H1 (cell line): ENCODE results near the gene SOX6.

Experiments used
- ATF3 ChIP-seq: IDR thresholded peaks from 2 replicates; pipeline ENCODE4 v1.6.1; 2011; ENCODE audit warnings: low read depth, mild to moderate bottlenecking, low read length; ENCODE audit not compliant: insufficient read depth
- CBX5 ChIP-seq: fragments of 300-800, 300-1000 bp; sonication (generic); IDR thresholded peaks from 2 replicates; pipeline ENCODE4 v1.7.1; 2016; ENCODE audit warnings: antibody characterized with exemption, low read length, low read depth
- CHD1 ChIP-seq: IDR thresholded peaks from 2 replicates; pipeline ENCODE4 v1.6.1; 2012; ENCODE audit warnings: low read depth, low read length, improper control_type of control experiment
- CTCF ChIP-seq, 3 experiments: IDR thresholded peaks; 1 replicate in 2 of 3; 2 replicates in 1 of 3; pipeline versions ENCODE4 v1.5.1 to v1.6.1; 2011; ENCODE audit warnings: low read length in 3 of 3, mild to moderate bottlenecking in 3 of 3, inconsistent platforms in 2 of 3, low read depth in 1 of 3, moderate library complexity in 1 of 3; ENCODE audit not compliant: insufficient read depth in 1 of 3; ENCODE audit errors: control extremely low read depth in 1 of 3
- GTF2F1 ChIP-seq: IDR thresholded peaks from 2 replicates; pipeline ENCODE4 v1.6.1; 2012; ENCODE audit warnings: low read depth, low read length, improper control_type of control experiment, borderline replicate concordance
- HDAC2 ChIP-seq, 2 experiments: fragments of 300-600 bp in 1 of 2; sonication (generic) in 1 of 2; IDR thresholded peaks; 2 replicates each; pipeline ENCODE4 v1.6.1; 2011 to 2012; ENCODE audit warnings: low read depth in 2 of 2, low read length in 2 of 2, mild to moderate bottlenecking in 2 of 2, moderate library complexity in 2 of 2, borderline replicate concordance in 1 of 2, inconsistent platforms in 1 of 2
- JUN ChIP-seq: IDR thresholded peaks from 2 replicates; pipeline ENCODE4 v1.6.1; 2011; ENCODE audit warnings: low read depth, mild to moderate bottlenecking, improper control_type of control experiment, low read length
- MAFK ChIP-seq: IDR thresholded peaks from 2 replicates; pipeline ENCODE4 v1.6.1; 2012; ENCODE audit warnings: low read depth, mild to moderate bottlenecking, improper control_type of control experiment, low read length
- MAX ChIP-seq: IDR thresholded peaks from 2 replicates; pipeline ENCODE4 v1.6.1; 2012; ENCODE audit warnings: inconsistent platforms
- POLR2A ChIP-seq, 2 experiments: IDR thresholded peaks; 1 replicate in 1 of 2; 2 replicates in 1 of 2; pipeline ENCODE4 v1.6.1; 2011; ENCODE audit warnings: low read depth in 2 of 2, low read length in 2 of 2, mild to moderate bottlenecking in 2 of 2; ENCODE audit errors: control extremely low read depth in 1 of 2
- RAD21 ChIP-seq, 2 experiments: IDR thresholded peaks in 1 of 2; conservative IDR thresholded peaks in 1 of 2; 2 replicates each; pipeline ENCODE4 v1.6.1; 2011; ENCODE audit warnings: low read depth in 2 of 2, low read length in 2 of 2, improper control_type of control experiment in 1 of 2, inconsistent platforms in 1 of 2, mild to moderate bottlenecking in 1 of 2, moderate library complexity in 1 of 2
- SIN3A ChIP-seq, 2 experiments: IDR thresholded peaks in 1 of 2; conservative IDR thresholded peaks in 1 of 2; 2 replicates each; pipeline ENCODE4 v1.6.1; 2011 to 2012; ENCODE audit warnings: low read length in 2 of 2, improper control_type of control experiment in 1 of 2, low read depth in 1 of 2, mild to moderate bottlenecking in 1 of 2
- TAF1 ChIP-seq: IDR thresholded peaks from 2 replicates; pipeline ENCODE4 v1.6.1; 2011; ENCODE audit warnings: mild to moderate bottlenecking, low read depth, low read length
- TBP ChIP-seq: IDR thresholded peaks from 2 replicates; pipeline ENCODE4 v1.6.1; 2011; ENCODE audit warnings: low read depth, low read length, improper control_type of control experiment

GRCh38 chr11:16114431-16114830 is 241.9 kb downstream of the SOX6 start:
- no peak for TF ChIP-seq SIN3A (conservative IDR thresholded peaks at IDR 0.05 in 1 of 2, IDR thresholded peaks at IDR 0.05 in 1 of 2; ENCODE audit: low read depth in 1 of 2, low read length in 2 of 2)
- no peak for TF ChIP-seq JUN
- no peak for TF ChIP-seq POLR2A (IDR thresholded peaks at IDR 0.05; ENCODE audit: control extremely low read depth in 1 of 2, low read depth in 2 of 2, low read length in 2 of 2)
- TF ChIP-seq TBP, result no peak
- TF ChIP-seq RAD21 (IDR thresholded peaks at IDR 0.05 in 1 of 2, conservative IDR thresholded peaks at IDR 0.05 in 1 of 2; ENCODE audit: low read depth in 2 of 2, low read length in 2 of 2), result no peak
- no peak for TF ChIP-seq ATF3
- TF ChIP-seq CTCF (IDR thresholded peaks at IDR 0.05; ENCODE audit: control extremely low read depth in 1 of 3, insufficient read depth in 1 of 3, low read depth in 1 of 3, low read length in 3 of 3), result no peak
- no peak for TF ChIP-seq CBX5
- no peak for TF ChIP-seq TAF1
- no peak for TF ChIP-seq GTF2F1
- no peak for TF ChIP-seq HDAC2 (IDR thresholded peaks at IDR 0.05; ENCODE audit: borderline replicate concordance in 1 of 2, low read depth in 2 of 2, low read length in 2 of 2)
- no peak for TF ChIP-seq CHD1
- no peak for TF ChIP-seq MAX
- TF ChIP-seq MAFK, result no peak
